ENCODE data around the gene SKI. TPM values are rescaled to one million over a fixed set of nuclear protein-coding genes. Genes with fewer than 3 reads are reported as not detected.

Gene SKI
- total RNA-seq, 2 donors from 2014 or later = 46.2 to 114 TPM

- Histone ChIP-seq H3K4me3 (no peak overlapping the region), H3K27me3 (replicated peaks; ENCODE audit: insufficient read depth) (no peaks in the 10 kb centered on the region), H3K36me3 (no peaks in the 10 kb centered on the region), H3K9me3 (no peaks in the 10 kb centered on the region), H3K4me1 (replicated peaks) (peaks cover 23% of the 10 kb centered on the region), H3K27ac (peak overlapping the region; percentile 66 to 74)
- 49% methylated on average over 29 of the region's 41 CpGs for WGBS
- intact Hi-C loops (cut with DNase I) = no loop called here
- DNase-seq (ENCODE audit: low spot score) = no peak
- no peak for TF ChIP-seq POLR2AphosphoS5 (IDR thresholded peaks at IDR 0.05)
- no peak for TF ChIP-seq POLR2A (IDR thresholded peaks at IDR 0.05)
Measured at GRCh38 chr1:2320760-2321667, 92.9 kb downstream of the SKI start.

DNA sequence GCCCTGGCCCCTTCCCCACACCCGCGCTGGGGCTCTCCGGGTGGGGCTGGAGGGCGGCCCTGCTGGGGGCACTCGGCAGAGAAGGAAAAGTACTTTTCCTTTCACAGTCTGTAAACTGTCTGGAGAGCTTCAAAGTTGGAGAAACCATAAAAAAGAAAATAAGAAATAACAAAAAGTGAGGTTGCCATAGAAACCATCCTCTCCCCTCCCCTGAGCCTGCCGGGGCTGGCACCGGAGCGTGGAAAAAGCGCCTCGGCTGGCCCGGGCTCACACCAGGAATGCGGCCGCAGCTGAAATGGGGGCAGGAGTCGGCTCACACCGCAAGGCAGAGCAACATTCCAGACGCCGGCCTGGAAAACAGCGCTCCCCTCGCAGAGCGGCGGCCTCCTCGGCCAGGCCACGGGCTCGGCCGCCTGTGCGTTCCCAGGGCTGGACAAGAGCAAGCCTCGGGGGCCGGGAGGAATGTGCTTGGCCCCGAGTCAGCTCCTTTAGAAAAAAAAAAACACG, 94.0 kb downstream of the SKI start:
- H3K27ac ChIP-seq = peak overlapping the region; percentile 66 to 74
- intact Hi-C loops (cut with DNase I) = loop anchor here (2.0 kb wide), 1 partner anchor 59 kb away; no protein-coding TSS in a partner anchor
- no peak for DNase-seq (ENCODE audit: low spot score)
- H3K27me3 ChIP-seq (replicated peaks; ENCODE audit: insufficient read depth) = no peaks in the 10 kb centered on the region
- H3K9me3 ChIP-seq = no peaks in the 10 kb centered on the region
- TF ChIP-seq POLR2AphosphoS5 (IDR thresholded peaks at IDR 0.05) = peak; percentile 17
- TF ChIP-seq, protein P1, sequence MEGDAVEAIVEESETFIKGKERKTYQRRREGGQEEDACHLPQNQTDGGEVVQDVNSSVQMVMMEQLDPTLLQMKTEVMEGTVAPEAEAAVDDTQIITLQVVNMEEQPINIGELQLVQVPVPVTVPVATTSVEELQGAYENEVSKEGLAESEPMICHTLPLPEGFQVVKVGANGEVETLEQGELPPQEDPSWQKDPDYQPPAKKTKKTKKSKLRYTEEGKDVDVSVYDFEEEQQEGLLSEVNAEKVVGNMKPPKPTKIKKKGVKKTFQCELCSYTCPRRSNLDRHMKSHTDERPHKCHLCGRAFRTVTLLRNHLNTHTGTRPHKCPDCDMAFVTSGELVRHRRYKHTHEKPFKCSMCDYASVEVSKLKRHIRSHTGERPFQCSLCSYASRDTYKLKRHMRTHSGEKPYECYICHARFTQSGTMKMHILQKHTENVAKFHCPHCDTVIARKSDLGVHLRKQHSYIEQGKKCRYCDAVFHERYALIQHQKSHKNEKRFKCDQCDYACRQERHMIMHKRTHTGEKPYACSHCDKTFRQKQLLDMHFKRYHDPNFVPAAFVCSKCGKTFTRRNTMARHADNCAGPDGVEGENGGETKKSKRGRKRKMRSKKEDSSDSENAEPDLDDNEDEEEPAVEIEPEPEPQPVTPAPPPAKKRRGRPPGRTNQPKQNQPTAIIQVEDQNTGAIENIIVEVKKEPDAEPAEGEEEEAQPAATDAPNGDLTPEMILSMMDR (IDR thresholded peaks at IDR 0.05) = no peak
- 7% methylated on average over 30 of the region's 30 CpGs for WGBS
- no peaks in the 10 kb centered on the region for H3K36me3 ChIP-seq
- peak overlapping the region in 1 of 2 donors; percentile 3 for H3K4me3 ChIP-seq
- H3K4me1 ChIP-seq (replicated peaks) = peaks cover 23% of the 10 kb centered on the region

- peak overlapping the region; percentile 66 to 74 for H3K27ac ChIP-seq
- no peaks in the 10 kb centered on the region for H3K27me3 ChIP-seq (replicated peaks; ENCODE audit: insufficient read depth)
- intact Hi-C loops (cut with DNase I) = loop anchor here (2.0 kb wide), 1 partner anchor 58 kb away; no protein-coding TSS in a partner anchor
- TF ChIP-seq POLR2A (IDR thresholded peaks at IDR 0.05) = no peak
- TF ChIP-seq POLR2AphosphoS5 (IDR thresholded peaks at IDR 0.05) = no peak
- TF ChIP-seq, protein P1 (IDR thresholded peaks at IDR 0.05) = no peak
- H3K4me3 ChIP-seq = peak overlapping the region in 1 of 2 donors; percentile 3
- H3K36me3 ChIP-seq = no peaks in the 10 kb centered on the region
- no peak for DNase-seq (ENCODE audit: low spot score)
- peaks cover 23% of the 10 kb centered on the region for H3K4me1 ChIP-seq (replicated peaks)
- WGBS = 30% methylated on average over 38 of the region's 41 CpGs
- H3K9me3 ChIP-seq = no peaks in the 10 kb centered on the region
Measured at GRCh38 chr1:2322581-2323211, 94.6 kb downstream of the SKI start.

DNA sequence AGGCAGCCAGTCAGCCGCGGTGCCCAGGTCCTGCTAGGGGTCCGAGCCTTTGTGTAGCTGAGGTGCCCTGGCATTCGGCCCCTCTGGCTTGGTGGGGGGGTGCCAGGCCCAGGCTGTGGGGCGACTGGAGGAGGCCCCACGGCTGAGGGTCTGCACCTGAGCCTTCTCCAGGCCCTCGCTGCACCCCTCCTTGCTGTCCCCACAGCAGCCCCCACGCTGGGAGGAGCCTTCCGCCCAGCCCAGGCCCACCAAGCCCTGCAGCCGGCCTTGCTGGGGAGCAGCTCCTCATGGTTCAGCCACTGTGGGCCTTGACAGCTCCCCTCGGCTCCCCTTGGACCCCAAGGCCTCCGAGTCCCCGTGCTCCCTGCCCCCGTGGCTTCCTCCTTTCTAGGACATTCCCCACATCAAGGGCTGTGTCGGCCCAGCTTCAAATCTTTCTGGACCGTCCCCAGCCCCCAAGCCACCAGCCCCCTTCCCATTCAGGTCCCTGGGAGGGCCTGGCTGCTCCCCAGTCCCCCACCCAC, 95.4 kb downstream of the SKI start:
- WGBS = 89% methylated on average over 16 of the region's 16 CpGs
- Histone ChIP-seq H3K27me3 (replicated peaks; ENCODE audit: insufficient read depth) (no peaks in the 10 kb centered on the region), H3K4me3 (no peak overlapping the region), H3K36me3 (no peaks in the 10 kb centered on the region), H3K9me3 (no peaks in the 10 kb centered on the region), H3K4me1 (replicated peaks) (peaks cover 23% of the 10 kb centered on the region), H3K27ac (peak overlapping the region in 1 of 2 donors; percentile 74)
- DNase-seq (ENCODE audit: low spot score) = no peak
- intact Hi-C loops (cut with DNase I) = loop anchor here (2.0 kb wide), 1 partner anchor 57 kb away; no protein-coding TSS in a partner anchor
- TF ChIP-seq POLR2AphosphoS5 (IDR thresholded peaks at IDR 0.05) = no peak
- TF ChIP-seq POLR2A (IDR thresholded peaks at IDR 0.05) = no peak
- TF ChIP-seq, protein P1 (IDR thresholded peaks at IDR 0.05) = no peak

Measured in prostate gland (tissue), 2 donors.